Ascending aorta (tissue), 2 donors: Measurements from ENCODE around the gene MRM1. TPM values are rescaled to one million over a fixed set of nuclear protein-coding genes. Genes with fewer than 3 reads are reported as not detected.

Experiments used
- DNase-seq, 2 donors: peaks; one replicate each; pipeline ENCODE4 v3.0.0-alpha.2; 2019; ENCODE audit warnings: low spot score in 2 of 2
- H3K27ac ChIP-seq, 2 donors: fragments of 200-600 bp; sonication (generic); one replicate each; pipeline ENCODE4 v1.5.1; 2016 to 2017; ENCODE audit warnings: mild to moderate bottlenecking in 1 of 2
- H3K27me3 ChIP-seq: fragments of 200-600 bp; sonication (generic); one replicate; pipeline ENCODE4 v1.5.1; 2017
- H3K36me3 ChIP-seq, 2 donors: fragments of 200-600 bp; sonication (generic); one replicate each; pipeline ENCODE4 v1.5.1; 2016
- H3K4me1 ChIP-seq, 2 donors: fragments of 200-600 bp; sonication (generic); one replicate each; pipeline ENCODE4 v1.5.1; 2016 to 2017; ENCODE audit warnings: mild to moderate bottlenecking in 1 of 2
- H3K4me3 ChIP-seq, 2 donors: fragments of 200-600 bp; sonication (generic); one replicate each; pipeline ENCODE4 v1.5.1; 2016 to 2017; ENCODE audit warnings: mild to moderate bottlenecking in 1 of 2
- H3K9me3 ChIP-seq, 2 donors: fragments of 200-600 bp; sonication (generic); one replicate each; pipeline ENCODE4 v1.5.1; 2016
- CTCF ChIP-seq, 3 experiments: fragments of 200-600 bp in 2 of 3; fragments of 450-650 bp in 1 of 3; sonication (generic) in 2 of 3; IDR thresholded peaks; one replicate each; pipeline ENCODE4 v1.5.1; 2016 to 2019; ENCODE audit warnings: antibody characterized with exemption in 3 of 3, mild to moderate bottlenecking in 1 of 3, moderate library complexity in 1 of 3
- intact Hi-C: fragments of 100-400 bp; cut with DNase I; formaldehyde crosslinking; loops from one replicate; pipeline ENCODE4 v1.15.1; 2023
- total RNA-seq: library from RNA; depleted of rRNA; stranded (reverse); fragments of >200 nt; gene quantifications from one replicate; pipeline ENCODE4 v1.1.0, GENCODE V29; 2016

MRM1 gene
- total RNA-seq, 1 donor from 2014 or later, result not detected

- intact Hi-C loops, result no loop called here
- DNase-seq, result no peak
- Histone ChIP-seq H3K36me3 (no peaks in the 10 kb centered on the region), H3K27ac (no peak overlapping the region), H3K4me1 (peaks cover 0 to 3% of the 10 kb centered on the region in 2 donors), H3K27me3 (no peaks in the 10 kb centered on the region), H3K4me3 (no peak overlapping the region), H3K9me3 (no peaks in the 10 kb centered on the region)
- TF ChIP-seq CTCF (IDR thresholded peaks at IDR 0.05), result no peak
These were observed 9.1 kb downstream of the MRM1 start for GRCh38 chr17:36610474-36610873.

GRCh38 chr17:36611345-36612072, 10.1 kb downstream of the MRM1 start:
- TF ChIP-seq CTCF (IDR thresholded peaks at IDR 0.05), result no peak
- no peak overlapping the region for H3K27ac ChIP-seq
- intact Hi-C loops, result no loop called here
- no peak overlapping the region for H3K4me3 ChIP-seq
- no peaks in the 10 kb centered on the region for H3K27me3 ChIP-seq
- H3K4me1 ChIP-seq, result peaks cover 0 to 3% of the 10 kb centered on the region in 2 donors
- H3K36me3 ChIP-seq, result no peaks in the 10 kb centered on the region
- DNase-seq, result no peak
- H3K9me3 ChIP-seq, result no peaks in the 10 kb centered on the region

- H3K27ac ChIP-seq, result no peak overlapping the region
- no peak overlapping the region for H3K4me3 ChIP-seq
- no peaks in the 10 kb centered on the region for H3K27me3 ChIP-seq
- H3K36me3 ChIP-seq, result no peaks in the 10 kb centered on the region
- no peak for TF ChIP-seq CTCF (IDR thresholded peaks at IDR 0.05)
- no peak for DNase-seq
- no peaks in the 10 kb centered on the region for H3K9me3 ChIP-seq
- H3K4me1 ChIP-seq, result peaks cover 0 to 3% of the 10 kb centered on the region in 2 donors
- intact Hi-C loops, result no loop called here
These were observed 10.9 kb downstream of the MRM1 start for GRCh38 chr17:36612323-36612722.

- Histone ChIP-seq H3K4me3 (no peak overlapping the region), H3K4me1 (peaks cover 0 to 3% of the 10 kb centered on the region in 2 donors), H3K36me3 (no peaks in the 10 kb centered on the region), H3K9me3 (no peaks in the 10 kb centered on the region), H3K27me3 (no peaks in the 10 kb centered on the region), H3K27ac (no peak overlapping the region)
- TF ChIP-seq CTCF (IDR thresholded peaks at IDR 0.05), result no peak
- no peak for DNase-seq
- intact Hi-C loops, result no loop called here
These were observed 11.8 kb downstream of the MRM1 start for GRCh38 chr17:36613155-36613554.

GRCh38 chr17:36614081-36614480, 12.7 kb downstream of the MRM1 start:
- DNase-seq, result no peak
- no peak for TF ChIP-seq CTCF (IDR thresholded peaks at IDR 0.05)

More at GRCh38 chr17:36614081-36614480, 12.7 kb downstream of the MRM1 start:
- intact Hi-C loops, result no loop called here
- Histone ChIP-seq H3K27ac (no peak overlapping the region), H3K4me1 (peaks cover 0 to 2% of the 10 kb centered on the region in 2 donors), H3K9me3 (no peaks in the 10 kb centered on the region), H3K36me3 (no peaks in the 10 kb centered on the region), H3K27me3 (no peaks in the 10 kb centered on the region), H3K4me3 (no peak overlapping the region)
